Spleen (tissue), 7 donors: Measurements from ENCODE around the gene PTP4A1.

ENCODE experiments used
- CTCF ChIP-seq, 11 experiments: fragments of 200-600 bp in 7 of 11; fragments of 450-650 bp in 4 of 11; sonication (generic) in 4 of 11; IDR thresholded peaks in 8 of 11; conservative IDR thresholded peaks in 3 of 11; 1 replicate in 7 of 11; 2 replicates in 4 of 11; pipeline versions ENCODE4 v1.4.0 to v1.8.0; 2016 to 2021; ENCODE audit warnings: antibody characterized with exemption in 11 of 11, inconsistent platforms in 4 of 11, mild to moderate bottlenecking in 1 of 11
- POLR2A ChIP-seq, 3 donors: fragments of 450-650 bp; IDR thresholded peaks; one replicate each; pipeline ENCODE4 v1.5.1; 2017; ENCODE audit warnings: antibody characterized with exemption in 3 of 3, mild to moderate bottlenecking in 1 of 3
- POLR2AphosphoS5 ChIP-seq, 3 donors: sonication (generic); formaldehyde crosslinking; IDR thresholded peaks; one replicate each; pipeline ENCODE4 v1.5.1; 2017; ENCODE audit warnings: antibody characterized with exemption in 3 of 3
- donor health status: DM: no; HTN: no; CAD: no; lungs with moderate emphysema.
- donor health status: DM: no; HTN: no; CAD: no.
- donor health status: DM: no; HTN: no; CAD: no.

GRCh38 chr6:63599243-63599642 lies 27.0 kb downstream of the PTP4A1 start:
- no peak for TF ChIP-seq CTCF (IDR thresholded peaks at IDR 0.05 in 8 of 11, conservative IDR thresholded peaks at IDR 0.05 in 3 of 11)
- TF ChIP-seq POLR2A (IDR thresholded peaks at IDR 0.05) = no peak
- no peak for TF ChIP-seq POLR2AphosphoS5 (IDR thresholded peaks at IDR 0.05)
